NCI-H1694 treated with DMSO at 0.1 percent for 48 hours (cell line): Measurements from ENCODE around the gene ORM2.

Experiments used
- DNase-seq: peaks from one replicate; lab custom pipeline; 2025; lab: John Stamatoyannopoulos, UW

ORM2 gene

GRCh38 chr9:114350636-114351401 lies 21.1 kb downstream of the ORM2 start:
- no peak for DNase-seq

DNA sequence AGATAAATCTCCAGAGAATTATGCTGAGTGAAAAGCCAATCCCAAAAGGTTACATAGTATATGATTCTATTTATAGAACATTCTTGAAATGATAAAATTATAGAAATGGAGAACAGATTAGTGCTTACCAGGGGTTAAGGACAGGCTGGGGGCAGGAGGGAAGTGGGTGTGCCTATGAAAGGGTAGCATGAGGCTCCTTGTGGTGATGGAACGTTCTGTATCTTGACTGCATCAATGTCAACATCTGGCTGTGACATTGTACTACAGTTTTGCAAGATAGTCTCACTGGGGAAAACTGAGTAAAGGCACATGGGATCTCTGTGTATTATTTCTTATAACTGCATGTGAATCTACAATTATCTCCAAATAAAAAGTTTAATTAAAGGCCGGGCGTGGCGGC lies 22.3 kb downstream of the ORM2 start:
- DNase-seq = no peak

GRCh38 chr9:114355821-114356220 lies 26.2 kb downstream of the ORM2 start:
- DNase-seq = no peak

- no peak for DNase-seq
Measured at GRCh38 chr9:114356792-114357191, 27.1 kb downstream of the ORM2 start.

GRCh38 chr9:114357360-114357759 lies 27.7 kb downstream of the ORM2 start:
- DNase-seq = no peak

GRCh38 chr9:114357911-114358328 lies 28.3 kb downstream of the ORM2 start:
- DNase-seq = no peak

DNA sequence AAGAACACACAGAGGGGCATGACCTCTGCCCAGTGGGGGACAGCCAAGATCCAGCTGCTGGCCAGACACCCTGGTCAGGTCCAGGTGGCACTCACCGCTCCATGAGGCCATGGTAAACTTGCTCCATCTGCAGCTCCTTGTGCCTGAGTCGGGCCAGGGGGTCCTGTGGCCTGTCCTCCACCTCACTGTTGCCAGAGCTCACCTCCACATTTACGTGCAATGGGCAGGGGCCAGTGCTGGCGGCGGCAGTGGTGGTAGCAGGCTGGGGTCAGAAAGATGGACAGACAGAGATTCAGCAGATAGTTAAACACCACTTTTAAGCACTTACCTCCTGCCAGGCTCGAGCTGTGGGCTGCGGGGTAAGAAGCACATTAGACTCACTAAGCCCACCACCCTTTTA lies 30.1 kb downstream of the ORM2 start:
- DNase-seq = no peak

GRCh38 chr9:114361542-114361941 lies 31.9 kb downstream of the ORM2 start:
- DNase-seq = no peak

DNA sequence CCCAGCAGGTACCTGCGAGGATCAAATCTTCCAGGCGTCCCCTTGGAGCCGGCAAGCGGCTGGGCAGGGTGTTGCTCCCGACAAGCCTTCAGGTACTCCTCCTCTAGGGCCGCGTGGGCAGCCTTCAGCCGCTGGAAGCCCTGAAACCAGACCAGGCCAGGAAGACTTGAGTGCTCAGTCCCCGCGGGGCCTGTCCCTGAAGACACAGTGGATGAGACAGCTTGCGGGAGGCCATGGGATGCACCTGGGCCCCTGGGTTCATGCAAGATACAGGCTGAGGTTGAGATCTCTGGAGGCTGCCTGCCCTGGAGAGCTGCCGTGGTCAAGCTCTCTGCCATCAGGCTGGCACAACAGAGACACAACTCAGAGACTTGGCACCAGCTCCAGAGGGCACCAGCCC lies 32.7 kb downstream of the ORM2 start:
- DNase-seq = no peak

DNA sequence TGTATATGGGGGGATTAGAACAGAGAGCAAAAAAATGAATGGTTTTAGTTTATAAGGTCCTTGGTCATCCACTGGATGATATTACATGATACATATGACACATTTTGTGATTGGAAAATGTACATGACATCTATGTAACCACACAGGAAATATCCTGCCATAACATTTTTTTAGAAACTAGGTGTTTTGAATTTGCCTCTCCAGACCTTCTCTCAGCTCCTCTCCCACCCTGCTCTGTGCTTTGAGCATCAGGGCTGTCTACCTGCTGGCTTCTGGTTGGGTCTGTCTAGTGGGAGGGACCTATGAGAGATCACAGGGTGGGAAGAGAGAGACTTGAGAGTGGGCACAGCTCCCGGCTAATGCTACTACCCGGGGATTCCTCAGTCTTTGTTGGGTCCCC lies 33.8 kb downstream of the ORM2 start:
- DNase-seq = no peak

GRCh38 chr9:114364134-114365041 lies 34.7 kb downstream of the ORM2 start:
- DNase-seq = no peak

DNA sequence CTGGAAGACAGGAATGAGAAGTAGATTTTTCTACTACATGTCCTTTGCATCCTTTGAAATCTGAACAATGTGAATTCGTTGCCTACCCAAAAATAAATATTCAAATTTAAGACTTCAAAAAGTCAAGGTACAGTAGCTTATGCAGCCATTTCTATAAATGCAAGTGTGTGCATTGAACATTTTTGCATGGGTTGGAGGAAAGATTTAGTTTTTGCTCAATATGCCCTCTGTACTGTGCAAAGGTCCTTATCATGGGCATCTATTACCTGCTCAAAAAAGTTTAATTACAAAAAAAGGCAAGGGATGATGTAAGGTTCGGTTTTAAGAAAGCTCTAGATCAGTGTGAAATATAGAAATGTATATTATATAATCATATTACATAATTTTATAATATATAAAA lies 35.5 kb downstream of the ORM2 start:
- no peak for DNase-seq

DNA sequence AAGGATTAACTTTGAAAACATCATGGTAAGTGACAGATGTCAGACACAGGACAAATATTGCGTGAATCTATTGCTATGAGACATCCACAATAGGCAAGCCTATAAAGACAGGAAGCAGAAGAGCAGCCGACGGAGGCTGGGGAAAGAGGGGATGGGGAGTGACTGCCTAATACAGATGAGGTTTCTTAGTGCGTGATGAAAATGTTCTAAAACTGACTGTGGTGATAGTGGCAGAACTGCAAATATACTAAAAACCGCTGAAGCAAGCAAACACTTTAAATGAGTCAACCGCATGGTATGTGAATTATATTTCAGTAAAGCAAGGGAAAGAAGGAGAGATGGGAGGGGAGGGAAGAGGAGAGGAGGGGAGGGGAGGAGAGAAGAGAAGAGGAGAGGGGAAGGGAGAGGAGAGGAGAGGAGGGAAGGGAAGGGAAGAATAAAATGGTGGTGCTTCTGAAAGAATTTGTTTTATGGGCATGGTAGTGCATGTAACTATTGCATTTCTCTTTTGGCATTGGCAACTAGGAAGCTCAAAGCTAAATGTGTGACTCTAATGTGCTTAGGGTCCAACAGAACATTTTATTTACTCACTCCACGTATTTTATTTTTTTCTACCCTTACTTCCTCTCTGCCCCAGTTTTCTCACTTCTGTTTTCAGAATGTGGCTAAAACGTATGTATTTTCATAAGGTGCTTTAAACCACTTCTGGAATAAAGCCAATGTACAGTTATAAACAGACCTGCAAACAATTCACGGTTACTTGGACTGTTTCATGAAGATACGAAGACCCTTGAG lies 36.9 kb downstream of the ORM2 start:
- DNase-seq = no peak

GRCh38 chr9:114367366-114367765 lies 37.7 kb downstream of the ORM2 start:
- DNase-seq = no peak

- no peak for DNase-seq
Measured at GRCh38 chr9:114367772-114368569, 38.3 kb downstream of the ORM2 start.

DNA sequence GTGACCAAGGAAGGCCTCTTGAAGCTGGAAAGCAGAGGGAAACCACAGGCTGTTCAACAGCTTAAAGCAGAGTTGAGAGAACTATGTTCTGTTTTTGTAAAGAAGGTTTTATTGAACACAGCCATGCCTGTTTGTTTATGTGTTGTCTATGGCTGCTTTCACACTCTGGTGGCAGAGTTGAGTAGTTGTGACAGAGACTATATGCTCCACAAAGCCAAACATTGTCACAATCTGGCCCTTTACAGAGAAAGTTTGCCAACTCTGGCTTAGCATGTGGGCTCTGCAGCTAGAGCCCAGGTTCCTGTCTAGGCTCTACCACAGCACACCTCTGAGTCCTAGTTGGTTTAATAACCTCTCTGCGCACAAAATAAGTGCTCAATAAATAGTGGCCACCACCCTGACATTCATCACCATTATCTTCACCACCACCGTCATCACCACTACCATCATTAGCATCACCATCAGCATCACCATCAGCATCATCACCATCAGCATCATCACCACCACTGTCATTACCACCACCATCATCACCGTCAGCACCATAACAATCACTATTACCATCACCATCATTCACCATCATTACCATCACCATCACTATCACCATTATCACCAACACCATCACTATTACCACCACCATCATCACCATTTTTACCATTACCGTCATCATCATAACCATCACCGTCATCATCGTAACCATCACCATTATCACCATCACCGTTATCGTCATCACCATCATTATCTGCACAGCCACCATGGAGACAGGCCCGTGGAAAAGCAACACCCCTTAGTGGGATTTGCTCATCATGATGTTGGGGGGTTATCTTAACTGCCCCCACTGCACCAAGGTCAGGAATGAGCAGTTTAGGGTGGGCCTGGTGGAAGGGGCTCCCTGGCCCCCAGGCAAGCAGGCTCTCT lies 39.8 kb downstream of the ORM2 start:
- no peak for DNase-seq

DNA sequence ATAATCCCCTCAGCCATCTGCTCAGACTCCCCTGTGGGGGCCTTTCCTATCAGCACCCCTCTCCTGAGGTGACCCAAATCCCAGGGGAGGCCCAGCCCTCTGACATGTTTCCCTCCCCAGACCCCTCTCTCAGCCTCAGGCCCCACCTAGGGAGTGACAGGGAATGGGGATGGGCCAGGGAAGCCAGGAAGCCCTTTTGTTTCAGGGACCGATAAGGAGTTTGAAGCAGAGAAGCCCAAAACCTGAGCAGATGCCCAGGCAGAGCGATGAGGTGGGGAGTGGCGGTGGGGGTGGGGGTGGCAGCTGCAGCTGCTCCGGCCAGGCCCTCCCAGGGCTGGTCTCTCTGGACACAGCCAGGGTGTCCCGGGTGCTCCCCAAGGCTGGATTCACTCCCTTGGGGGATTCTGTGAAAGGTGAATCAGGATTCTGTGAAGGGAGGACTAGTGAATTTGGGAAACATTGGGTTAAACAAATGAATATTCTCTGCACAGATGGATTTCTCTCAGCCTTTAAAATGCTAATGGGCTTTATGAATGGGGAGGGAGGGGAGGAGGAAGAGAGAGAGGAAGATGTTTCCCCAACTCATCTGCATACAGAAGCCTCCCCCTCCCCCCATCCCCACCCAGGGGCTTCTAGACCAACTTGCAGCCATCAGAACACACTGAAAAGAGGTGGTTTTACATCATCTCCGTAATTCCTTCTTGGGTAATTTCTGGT lies 40.7 kb downstream of the ORM2 start:
- DNase-seq = peak; percentile 28

- no peak for DNase-seq
Measured at GRCh38 chr9:114370968-114371320, 41.3 kb downstream of the ORM2 start.

DNA sequence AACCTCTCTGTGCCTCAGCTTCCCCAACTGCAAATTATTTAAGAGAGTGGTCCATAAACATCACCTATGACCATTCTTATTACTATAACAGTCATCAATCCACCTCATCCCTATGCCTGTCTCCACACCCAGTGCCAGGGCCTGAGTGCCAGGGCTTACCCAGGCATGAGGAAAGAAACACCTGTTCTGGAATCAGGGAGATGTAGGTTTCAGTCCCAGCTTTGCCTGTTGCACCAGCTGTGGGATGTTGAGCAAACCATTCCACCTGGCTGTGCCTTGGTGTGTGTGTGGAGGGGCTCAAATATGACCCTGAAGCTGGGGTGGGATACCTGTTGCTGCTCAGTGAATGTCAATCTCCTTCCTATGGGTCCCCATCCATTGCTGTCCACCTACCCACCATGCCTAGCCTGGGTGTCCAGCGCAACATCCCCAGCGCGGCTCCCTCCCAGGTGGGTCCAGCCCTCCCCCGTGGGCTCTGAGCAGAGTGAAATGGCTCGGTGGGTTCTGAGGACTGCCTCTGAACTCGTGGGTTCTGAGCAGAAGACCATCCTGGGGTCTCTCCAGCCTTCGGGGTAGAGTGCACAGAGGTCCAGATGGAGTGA lies 41.8 kb downstream of the ORM2 start:
- DNase-seq = no peak
